ENCODE data around the gene OST4. TPM values are rescaled to one million over a fixed set of nuclear protein-coding genes. Genes with fewer than 3 reads are reported as not detected.

Gene OST4
- total and polyA plus RNA-seq, 2 donors from 2014 or later: 260 to 718 TPM

DNA sequence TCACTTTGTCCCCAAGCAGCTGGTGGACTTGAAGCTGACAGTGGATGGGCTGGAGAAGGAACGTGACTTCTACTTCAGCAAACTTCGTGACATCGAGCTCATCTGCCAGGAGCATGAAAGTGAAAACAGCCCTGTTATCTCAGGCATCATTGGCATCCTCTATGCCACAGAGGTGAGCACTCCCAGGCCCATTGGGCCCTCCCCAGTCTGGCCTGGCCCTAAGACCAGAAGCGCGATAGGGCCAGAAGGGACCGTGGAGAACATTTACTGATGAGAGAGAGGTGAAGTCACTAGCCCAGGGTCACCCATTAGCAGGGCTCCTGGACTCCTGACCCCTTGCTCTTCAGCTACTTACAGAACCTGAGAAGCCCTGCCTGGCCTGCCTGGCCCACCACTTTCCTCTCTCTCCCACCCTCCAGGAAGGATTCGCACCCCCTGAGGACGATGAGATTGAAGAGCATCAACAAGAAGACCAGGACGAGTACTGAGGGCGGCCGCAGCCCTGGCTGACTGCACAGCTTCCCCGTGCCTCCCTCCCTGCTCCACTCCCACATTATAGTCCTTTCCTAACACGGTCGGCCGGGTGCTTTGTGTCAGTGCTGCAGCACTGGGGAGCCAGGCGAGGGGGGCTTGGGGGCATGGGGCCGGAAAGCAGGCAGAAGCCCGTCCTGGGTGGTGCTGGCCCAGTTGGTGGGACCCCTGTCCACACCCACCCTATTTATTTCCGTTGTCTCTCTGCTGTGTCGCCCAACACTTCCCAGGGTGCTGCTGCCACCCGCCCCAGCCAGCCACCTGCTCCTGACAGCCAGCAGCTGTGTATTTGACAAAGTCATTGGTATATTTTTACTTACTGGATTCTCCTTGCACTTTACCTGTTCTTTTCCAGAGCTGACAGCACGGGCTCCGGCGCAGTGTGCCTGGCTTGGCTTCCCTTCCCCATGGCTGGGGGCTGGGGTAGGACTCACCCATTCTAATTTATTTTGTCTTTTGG, 45.3 kb downstream of the OST4 start:
- DNase-seq: peak in 1 of 5 donors; percentile 39
- Histone ChIP-seq H3K4me3 (ENCODE audit: low read length in 3 of 3) (no peak overlapping the region), H3K9ac (ENCODE audit: low read length in 3 of 3) (no peak overlapping the region), H3K27me3 (ENCODE audit: control insufficient read depth, insufficient read depth, low read length) (no peaks in the 10 kb centered on the region), H3K27ac (ENCODE audit: low read depth in 2 of 2, low read length in 2 of 2) (no peak overlapping the region), H3K36me3 (ENCODE audit: control insufficient read depth in 2 of 3, insufficient read depth in 3 of 3, low read length in 3 of 3) (peaks cover 0 to 17% (median 14%) of the 10 kb centered on the region in 3 donors), H3K9me3 (ENCODE audit: control insufficient read depth in 2 of 3, insufficient read depth in 1 of 3, low read length in 3 of 3) (no peaks in the 10 kb centered on the region), H3K4me1 (ENCODE audit: control insufficient read depth in 2 of 3, insufficient read depth in 2 of 3, low read depth in 1 of 3, low read length in 3 of 3) (peaks cover 0 to 6% (median under 1%) of the 10 kb centered on the region in 3 donors)
- TF ChIP-seq, protein P1, sequence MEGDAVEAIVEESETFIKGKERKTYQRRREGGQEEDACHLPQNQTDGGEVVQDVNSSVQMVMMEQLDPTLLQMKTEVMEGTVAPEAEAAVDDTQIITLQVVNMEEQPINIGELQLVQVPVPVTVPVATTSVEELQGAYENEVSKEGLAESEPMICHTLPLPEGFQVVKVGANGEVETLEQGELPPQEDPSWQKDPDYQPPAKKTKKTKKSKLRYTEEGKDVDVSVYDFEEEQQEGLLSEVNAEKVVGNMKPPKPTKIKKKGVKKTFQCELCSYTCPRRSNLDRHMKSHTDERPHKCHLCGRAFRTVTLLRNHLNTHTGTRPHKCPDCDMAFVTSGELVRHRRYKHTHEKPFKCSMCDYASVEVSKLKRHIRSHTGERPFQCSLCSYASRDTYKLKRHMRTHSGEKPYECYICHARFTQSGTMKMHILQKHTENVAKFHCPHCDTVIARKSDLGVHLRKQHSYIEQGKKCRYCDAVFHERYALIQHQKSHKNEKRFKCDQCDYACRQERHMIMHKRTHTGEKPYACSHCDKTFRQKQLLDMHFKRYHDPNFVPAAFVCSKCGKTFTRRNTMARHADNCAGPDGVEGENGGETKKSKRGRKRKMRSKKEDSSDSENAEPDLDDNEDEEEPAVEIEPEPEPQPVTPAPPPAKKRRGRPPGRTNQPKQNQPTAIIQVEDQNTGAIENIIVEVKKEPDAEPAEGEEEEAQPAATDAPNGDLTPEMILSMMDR (IDR thresholded peaks at IDR 0.05; ENCODE audit: borderline replicate concordance, extremely low read depth, insufficient read depth): no peak
- intact Hi-C loops (cut with DNase I): no loop called here
- FAIRE-seq: no peak

DNA sequence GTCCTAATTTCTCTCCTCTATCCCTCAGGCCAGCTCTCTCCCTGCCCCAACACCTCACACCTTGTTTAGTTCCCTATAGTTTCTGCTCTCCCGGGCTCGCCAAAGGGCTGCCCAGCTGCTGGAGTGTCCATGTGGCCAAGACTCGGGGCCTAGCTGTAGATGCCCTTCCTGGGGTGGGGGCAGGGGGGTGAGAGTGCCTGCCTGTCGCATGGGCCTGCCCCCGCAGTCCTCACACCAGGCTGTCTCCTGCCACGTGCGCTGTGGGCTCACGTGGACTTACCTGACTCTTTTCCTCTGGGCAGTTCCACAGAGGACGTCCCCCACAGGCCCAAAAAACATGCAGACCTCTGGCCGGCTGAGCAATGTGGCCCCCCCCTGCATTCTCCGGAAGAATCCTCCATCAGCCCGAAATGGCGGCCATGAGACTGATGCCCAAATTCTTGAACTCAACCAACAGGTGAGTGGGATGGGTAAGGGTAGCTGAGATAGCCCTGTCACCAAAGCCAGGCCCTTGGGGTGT, 46.1 kb downstream of the OST4 start:
- TF ChIP-seq, protein P1 (IDR thresholded peaks at IDR 0.05; ENCODE audit: borderline replicate concordance, extremely low read depth, insufficient read depth): no peak
- Histone ChIP-seq H3K9ac (ENCODE audit: low read length in 3 of 3) (no peak overlapping the region), H3K27ac (ENCODE audit: low read depth in 2 of 2, low read length in 2 of 2) (no peak overlapping the region), H3K4me3 (ENCODE audit: low read length in 3 of 3) (no peak overlapping the region), H3K27me3 (ENCODE audit: control insufficient read depth, insufficient read depth, low read length) (no peaks in the 10 kb centered on the region), H3K4me1 (ENCODE audit: control insufficient read depth in 2 of 3, insufficient read depth in 2 of 3, low read depth in 1 of 3, low read length in 3 of 3) (peaks cover 0 to 7% (median 3%) of the 10 kb centered on the region in 3 donors), H3K9me3 (ENCODE audit: control insufficient read depth in 2 of 3, insufficient read depth in 1 of 3, low read length in 3 of 3) (no peaks in the 10 kb centered on the region), H3K36me3 (ENCODE audit: control insufficient read depth in 2 of 3, insufficient read depth in 3 of 3, low read length in 3 of 3) (peaks cover 0 to 17% (median 14%) of the 10 kb centered on the region in 3 donors)
- DNase-seq (no peak), FAIRE-seq (no peak)
- intact Hi-C loops (cut with DNase I): no loop called here

DNA sequence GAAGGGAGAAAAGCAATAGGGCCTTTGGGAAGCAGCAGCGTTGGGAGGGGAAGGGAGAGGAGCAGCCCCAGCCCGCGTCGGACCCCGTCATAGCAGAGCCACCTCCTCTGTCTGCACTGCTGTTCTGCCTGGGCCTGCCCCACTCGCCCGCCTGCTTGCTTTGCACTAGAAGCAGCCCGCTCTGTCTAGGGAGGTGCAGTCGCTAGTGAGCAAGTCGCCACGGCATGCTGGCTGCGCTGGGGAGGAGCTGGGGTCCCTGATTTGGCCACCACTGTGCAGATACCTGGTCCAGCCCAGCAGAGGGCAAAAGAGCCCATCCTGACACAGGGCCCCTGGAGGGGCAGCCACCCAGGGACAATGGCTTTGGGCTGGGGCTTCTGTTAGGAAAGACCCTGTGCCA, 46.6 kb downstream of the OST4 start:
- no peak for FAIRE-seq
- Histone ChIP-seq H3K4me3 (ENCODE audit: low read length in 3 of 3) (no peak overlapping the region), H3K27ac (ENCODE audit: low read depth in 2 of 2, low read length in 2 of 2) (no peak overlapping the region), H3K27me3 (ENCODE audit: control insufficient read depth, insufficient read depth, low read length) (no peaks in the 10 kb centered on the region), H3K4me1 (ENCODE audit: control insufficient read depth in 2 of 3, insufficient read depth in 2 of 3, low read depth in 1 of 3, low read length in 3 of 3) (peaks cover 0 to 7% (median 4%) of the 10 kb centered on the region in 3 donors), H3K9me3 (ENCODE audit: control insufficient read depth in 2 of 3, insufficient read depth in 1 of 3, low read length in 3 of 3) (no peaks in the 10 kb centered on the region), H3K36me3 (ENCODE audit: control insufficient read depth in 2 of 3, insufficient read depth in 3 of 3, low read length in 3 of 3) (peaks cover 0 to 17% (median 14%) of the 10 kb centered on the region in 3 donors), H3K9ac (ENCODE audit: low read length in 3 of 3) (no peak overlapping the region)
- TF ChIP-seq, protein P1 (IDR thresholded peaks at IDR 0.05; ENCODE audit: borderline replicate concordance, extremely low read depth, insufficient read depth): no peak
- intact Hi-C loops (cut with DNase I): no loop called here
- no peak for DNase-seq

Data from kidney (tissue), 14 donors.